Stimulated activated CD8-positive, alpha-beta memory T cell treated with anti-CD3 and anti-CD28 coated beads, Interleukin-12 subunit alpha, Interleukin-12 subunit beta, amount 100 ng/mL, for 4 hours (primary cell): ENCODE measurements around the gene AP5S1.
A peak's percentile ranks its signal among the peaks of the same experiment; 100 is the strongest.

ENCODE experiments used
- DNase-seq: peaks from one replicate; pipeline ENCODE4 v3.0.0-alpha.2; 2020; ENCODE audit warnings: low read depth

The AP5S1 gene, protein sequence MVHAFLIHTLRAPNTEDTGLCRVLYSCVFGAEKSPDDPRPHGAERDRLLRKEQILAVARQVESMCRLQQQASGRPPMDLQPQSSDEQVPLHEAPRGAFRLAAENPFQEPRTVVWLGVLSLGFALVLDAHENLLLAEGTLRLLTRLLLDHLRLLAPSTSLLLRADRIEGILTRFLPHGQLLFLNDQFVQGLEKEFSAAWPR

DNA sequence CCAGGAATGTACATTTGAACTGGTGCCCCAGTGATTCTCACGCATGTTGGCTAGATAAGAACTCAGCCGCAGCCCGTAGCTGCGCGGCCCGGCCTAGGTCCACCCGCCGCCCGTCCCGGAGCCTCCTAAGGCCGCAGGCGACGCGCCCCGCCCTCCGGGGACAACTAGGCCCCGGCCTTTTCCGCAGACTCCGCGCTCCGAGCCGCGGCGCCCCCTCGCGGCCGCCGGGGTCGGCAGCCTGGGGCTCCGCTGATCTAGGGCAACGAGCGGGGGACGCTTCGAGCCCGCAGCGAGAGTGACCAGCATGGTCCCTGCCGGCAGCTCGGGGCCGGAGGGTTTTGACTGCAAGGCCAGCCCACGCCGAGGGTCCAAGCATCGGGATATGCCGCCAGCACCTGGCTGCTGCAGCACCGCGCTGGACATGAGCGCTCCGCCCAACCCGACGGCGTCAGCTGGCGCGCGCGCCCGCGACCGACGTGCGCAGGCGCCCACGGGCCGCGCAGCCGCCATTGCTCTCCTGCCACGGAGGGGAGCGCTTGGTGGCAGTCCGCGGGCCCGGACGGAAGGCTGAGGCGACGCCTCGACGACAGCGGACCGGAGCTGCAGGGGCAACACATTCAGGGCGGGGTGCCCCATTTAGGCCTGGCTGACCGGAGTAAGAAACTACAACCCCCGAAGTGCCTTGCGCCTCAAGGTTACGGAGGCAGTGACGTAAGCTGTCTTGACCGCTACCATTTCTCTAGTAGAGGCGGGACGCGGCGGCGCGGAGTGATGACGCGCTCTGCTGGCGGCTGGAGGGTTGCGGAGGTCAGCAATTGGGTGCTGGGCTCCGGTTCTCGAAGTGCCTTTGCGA, at the start of gene AP5S1:
Gene AP5S1 (plus strand): TSS at position 500 of the 853 bp plus-strand sequence. CDS start 1,571 bp downstream, outside the sequence.
- peak; percentile 86 for DNase-seq

GRCh38 chr20:3771552-3772058, 48.7 kb upstream of the AP5S1 start:
- DNase-seq: no peak

GRCh38 chr20:3775457-3776108, 44.8 kb upstream of the AP5S1 start:
- DNase-seq: no peak

- DNase-seq: no peak
These were observed 43.0 kb upstream of the AP5S1 start for GRCh38 chr20:3777381-3777715.

DNA sequence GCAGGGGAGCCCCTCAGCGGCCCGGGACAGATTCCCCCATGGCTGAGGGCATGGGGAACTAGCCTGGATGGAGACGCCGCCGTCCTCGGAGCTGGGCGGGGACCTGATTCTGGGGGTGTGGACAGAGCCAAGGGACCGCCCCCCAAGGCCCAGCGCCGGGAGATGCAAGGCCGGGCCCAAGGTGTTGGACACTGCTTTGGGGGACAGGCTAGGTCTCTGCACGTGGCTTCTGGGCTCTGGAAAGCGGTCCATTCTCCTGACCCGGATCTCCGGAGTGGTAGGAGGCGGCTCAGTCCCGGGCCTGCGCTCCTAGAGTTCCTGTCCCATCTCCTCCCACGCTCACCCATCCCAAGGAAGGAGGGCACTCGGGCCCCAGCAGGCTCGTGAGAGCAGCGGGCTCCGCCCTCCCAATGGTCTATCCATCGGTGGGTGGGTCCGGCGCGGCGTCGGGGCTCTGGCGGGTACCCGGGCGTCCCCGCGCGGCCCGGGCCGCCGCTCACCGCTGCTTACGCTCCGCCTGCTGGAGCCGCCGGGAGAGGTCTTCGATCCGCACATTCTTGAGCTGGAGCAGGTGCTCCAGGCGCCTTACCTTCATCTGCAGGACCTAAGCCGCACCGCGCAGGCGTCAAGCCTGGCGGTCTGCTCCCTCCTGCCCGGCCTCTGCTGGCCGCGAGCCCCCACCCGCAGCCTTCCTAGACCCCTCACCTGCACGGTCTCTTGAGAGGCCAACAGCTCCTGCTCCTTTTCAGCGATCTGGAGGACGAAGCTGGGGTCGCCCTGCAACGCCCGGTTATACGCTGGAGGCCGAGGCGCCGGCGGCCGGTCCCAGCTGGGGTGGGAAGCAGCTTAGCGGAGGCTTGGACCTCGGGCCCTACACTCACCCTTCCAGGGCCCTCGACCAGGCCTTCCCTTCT, 42.4 kb upstream of the AP5S1 start:
- DNase-seq: peak; percentile 37

DNA sequence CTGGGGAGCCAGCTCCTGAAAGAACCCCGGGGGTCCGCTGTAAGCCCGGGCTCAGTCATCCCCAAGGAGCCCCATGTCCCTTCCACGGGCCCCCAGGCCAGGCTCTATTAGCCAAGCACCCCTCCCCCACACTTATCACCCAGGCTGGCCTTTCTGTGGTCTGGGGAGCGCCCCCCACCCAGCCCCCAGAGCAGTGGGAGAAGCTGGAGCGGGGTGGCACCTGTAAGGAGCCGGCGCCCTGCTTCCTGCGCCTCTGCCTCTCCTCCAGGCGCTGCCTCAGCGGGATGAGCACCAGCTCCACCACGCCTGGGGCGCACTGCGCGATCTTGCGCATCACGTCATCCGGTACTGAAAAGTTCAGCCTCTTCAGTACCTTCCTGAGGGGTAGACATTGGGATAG, 41.4 kb upstream of the AP5S1 start:
- no peak for DNase-seq

DNA sequence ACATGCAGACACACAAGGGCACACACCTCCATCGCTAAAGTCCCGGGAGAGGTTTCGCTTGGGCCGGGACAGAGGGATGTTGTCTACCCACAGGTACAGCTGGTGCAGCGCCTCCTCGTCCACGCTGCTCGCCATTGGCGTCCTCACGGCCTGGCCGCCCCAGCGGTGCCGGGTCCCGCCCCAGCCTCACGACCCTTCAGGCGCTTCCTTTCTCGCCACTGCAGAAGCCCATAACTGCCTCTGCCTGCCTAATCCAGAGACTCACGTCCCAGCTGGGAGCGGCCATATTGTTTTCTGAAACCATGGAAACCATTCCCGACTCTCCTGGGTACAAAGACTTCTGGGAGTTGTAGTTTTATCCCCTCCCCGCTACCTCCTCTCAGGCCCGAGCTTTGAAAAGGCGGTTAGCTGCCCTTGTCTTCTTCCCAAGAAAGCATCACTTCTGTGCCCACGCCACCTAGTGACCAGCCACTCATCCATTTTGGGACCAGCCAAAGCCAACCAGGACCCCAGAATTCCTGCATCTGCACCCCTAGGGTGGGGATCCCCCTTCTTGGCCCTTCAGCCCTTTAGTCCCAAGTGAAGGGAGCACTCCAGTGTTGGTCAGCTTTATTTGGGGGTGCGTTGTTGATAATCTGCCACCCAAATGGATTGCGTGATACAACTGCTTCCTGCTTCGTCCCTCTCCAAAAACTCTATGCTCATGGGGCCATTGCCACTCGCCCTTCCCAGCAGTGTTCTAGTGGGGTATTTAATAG, 39.0 kb upstream of the AP5S1 start, which contains the start of gene SPEF1:
Gene SPEF1 (minus strand): TSS at position 296 of the 758 bp plus-strand sequence. CDS start 161 bp downstream, at position 135.
- no peak for DNase-seq

- no peak for DNase-seq
These were observed 37.8 kb upstream of the AP5S1 start for GRCh38 chr20:3782597-3782996.

DNA sequence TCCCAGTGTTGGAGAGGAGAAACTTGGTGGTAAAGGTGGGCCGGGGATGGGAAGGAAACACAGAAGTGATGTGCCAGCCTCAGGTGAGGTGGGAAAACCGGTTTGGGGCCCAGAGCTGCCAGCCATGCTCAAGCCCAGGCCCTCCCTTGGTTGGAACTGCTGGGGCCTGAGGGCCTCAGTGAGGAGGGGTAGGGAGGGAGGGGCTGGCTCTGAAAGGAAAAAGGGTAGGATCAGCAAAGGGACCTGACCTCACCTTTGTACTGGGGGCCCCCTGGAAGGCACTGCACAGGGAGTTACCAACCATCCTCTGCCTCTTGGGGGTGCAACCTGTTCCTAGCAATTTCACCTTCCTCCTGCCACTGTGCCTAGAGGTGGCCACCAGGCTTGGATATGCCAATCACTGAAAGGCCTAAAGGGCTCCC, 37.3 kb upstream of the AP5S1 start:
- DNase-seq: no peak

DNA sequence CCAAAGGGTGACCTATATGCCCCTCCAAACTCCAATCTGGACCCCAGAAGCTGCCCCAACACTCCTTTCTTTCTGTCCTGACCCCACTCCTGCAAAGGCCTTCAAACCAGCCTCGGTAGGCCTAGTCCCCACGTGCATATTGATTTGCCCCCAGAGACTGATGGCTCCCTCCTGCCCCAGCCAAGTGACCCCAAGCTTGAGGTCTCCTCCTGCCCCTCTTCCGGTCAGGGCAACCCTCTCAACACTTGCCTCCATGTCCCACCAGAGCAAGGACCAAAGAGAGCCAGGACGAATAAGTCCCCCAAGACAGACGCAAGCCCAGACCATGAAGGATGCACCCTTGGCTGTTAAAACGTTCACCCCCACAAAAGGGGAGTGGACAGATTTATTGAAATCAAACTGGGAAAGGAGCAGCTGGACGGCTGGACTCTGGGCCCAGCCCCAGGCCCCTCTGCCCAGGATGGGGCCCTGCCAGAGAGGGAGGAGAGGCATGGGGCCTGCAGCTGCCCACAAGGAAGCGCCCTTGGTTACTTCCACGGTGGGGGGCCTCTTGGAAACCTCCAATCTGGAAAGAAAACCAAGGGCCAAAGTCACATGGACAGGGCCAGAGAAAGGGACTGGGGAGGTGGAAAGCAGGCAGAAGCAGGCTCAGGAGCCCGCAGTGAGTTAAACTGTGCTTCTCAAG, 36.7 kb upstream of the AP5S1 start:
- DNase-seq: no peak

DNA sequence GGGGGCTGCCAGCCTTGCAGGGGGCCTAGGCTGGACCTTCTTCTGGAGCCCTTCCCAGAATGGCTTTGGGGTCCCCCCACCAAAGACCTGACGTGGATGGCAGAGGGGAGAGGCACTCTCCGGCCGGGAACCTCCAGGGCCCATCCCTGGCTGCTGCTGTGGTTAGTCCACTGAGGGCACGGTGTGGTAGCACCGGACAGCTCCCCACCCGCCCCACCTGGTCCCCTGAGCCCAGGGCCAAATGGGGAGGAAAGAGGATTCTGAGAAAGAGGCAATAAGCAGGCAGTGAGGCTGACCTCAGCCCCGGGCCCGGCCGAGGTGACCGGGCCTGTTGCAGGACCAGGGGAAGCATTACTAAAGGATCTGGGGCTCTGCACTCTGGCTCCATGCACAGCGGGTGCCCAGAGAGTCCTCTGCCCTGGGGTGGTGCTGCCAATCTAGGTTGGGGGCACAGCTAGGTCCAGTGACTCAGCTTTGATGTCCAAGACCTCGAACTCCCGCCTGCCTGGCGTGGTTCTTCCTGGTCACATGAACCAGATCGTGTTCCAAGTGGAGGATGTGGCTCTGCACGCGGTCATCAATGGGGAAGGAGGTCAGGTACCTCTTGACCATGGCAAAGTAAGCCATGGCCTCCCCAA, 36.0 kb upstream of the AP5S1 start:
- DNase-seq: no peak

DNA sequence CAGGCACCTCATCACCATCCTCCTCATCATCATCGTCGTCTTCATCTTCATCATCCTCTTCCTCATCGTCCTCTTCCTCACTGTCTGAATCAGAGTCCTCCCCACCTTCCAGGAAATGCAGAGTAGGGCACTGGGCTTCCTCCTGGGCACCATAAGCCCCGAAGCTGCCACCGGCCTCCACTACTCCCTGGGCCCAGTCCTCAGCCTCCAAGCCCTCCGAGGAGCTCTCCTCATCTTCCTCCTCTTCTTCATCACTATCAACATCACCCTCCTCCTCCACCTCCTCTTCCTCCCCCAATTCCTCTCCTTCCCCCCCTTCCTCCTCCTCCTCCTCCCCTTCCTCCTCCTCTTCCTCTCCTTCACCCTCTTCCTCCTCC, 35.5 kb upstream of the AP5S1 start:
- no peak for DNase-seq

DNA sequence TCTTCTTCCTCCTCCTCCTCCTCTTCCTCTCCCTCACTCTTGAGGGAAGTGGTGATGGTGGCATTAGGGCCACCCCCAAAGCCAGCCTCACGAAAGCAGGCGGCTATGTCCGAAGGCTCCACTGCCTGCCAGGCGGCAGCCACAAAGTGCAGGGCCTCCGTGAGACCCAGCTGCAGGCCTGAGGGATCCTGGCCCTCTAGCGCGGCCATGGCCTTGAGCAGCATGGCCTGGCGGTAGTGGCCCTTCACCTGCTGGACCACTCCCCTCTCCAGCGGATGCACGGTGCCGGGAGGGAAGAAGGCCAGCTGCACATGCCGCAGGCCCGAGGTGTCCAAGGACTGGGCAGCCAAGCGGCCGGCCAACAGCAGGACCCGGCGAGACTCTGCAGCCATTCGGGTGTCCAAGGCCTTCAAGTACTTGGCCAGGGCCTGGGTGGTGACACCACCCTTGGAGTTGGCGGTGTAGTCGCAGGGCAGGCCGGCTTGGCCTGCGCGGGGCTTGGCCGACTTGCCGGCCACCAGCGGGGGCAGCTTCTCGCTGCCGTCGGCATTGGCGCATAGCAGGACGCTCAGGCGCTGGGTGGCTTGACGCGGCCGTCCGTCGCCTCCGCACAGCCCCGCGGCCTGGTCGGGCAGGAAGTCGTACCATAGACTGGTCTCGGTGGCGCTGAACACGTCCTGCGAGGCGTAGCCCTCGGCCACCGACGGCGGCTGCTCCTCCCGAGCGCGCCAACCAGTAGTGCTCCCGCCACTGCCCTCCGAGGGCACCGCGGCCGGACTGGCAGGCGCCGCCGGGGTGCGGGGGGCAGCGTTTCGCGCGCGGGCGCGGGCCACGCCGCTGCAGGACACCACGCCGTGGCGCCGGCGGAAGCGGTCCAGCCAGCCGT, 34.9 kb upstream of the AP5S1 start:
- DNase-seq: no peak

DNA sequence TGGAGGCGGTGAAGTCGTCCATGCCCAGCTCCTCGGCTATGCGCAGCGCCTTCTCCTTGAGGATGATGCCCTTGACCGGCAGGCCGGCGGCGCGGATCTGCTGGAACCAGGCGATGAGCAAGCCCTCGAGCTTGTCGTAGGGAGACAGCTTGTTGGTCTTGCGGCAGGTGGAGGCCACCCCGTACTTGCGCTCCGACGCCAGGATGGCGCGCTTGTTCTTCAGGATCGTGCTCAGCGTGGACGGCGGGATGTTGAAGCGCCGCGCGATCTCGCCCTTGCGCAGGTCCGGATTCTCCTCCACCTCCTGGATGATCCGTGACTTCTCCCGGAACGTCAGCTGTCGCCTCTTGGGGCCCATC, 34.2 kb upstream of the AP5S1 start:
- no peak for DNase-seq

- DNase-seq: peak; percentile 87
These were observed 33.6 kb upstream of the AP5S1 start, which contains the start of gene CENPB for GRCh38 chr20:3786665-3787323. TSS of gene CENPB (minus strand) at chr20:3786740. CDS start at chr20:3786483, 257 bp downstream.

- DNase-seq: no peak
These were observed 32.9 kb upstream of the AP5S1 start for GRCh38 chr20:3787324-3788014.

- DNase-seq: no peak
These were observed 31.6 kb upstream of the AP5S1 start for GRCh38 chr20:3788685-3789155.
